Osteocyte (in vitro differentiated cells): ENCODE measurements around the gene KRT82. TPM values are rescaled to one million over a fixed set of nuclear protein-coding genes. Genes with fewer than 3 reads are reported as not detected.

Experiments used
- DNase-seq: peaks from one replicate; pipeline ENCODE4 v3.0.0; 2021; ENCODE audit warnings: mixed read lengths; ENCODE audit not compliant: unreplicated experiment; ENCODE audit errors: extremely low spot score
- H3K27ac Mint-ChIP-seq: one replicate; pipeline ENCODE4 v1.8.0; 2021; ENCODE audit warnings: mild to moderate bottlenecking, mixed read lengths; ENCODE audit not compliant: unreplicated experiment
- H3K27me3 Mint-ChIP-seq: one replicate; pipeline ENCODE4 v1.8.0; 2021; ENCODE audit warnings: mixed read lengths; ENCODE audit not compliant: unreplicated experiment
- H3K36me3 Mint-ChIP-seq: one replicate; pipeline ENCODE4 v1.8.0; 2021; ENCODE audit warnings: mixed read lengths; ENCODE audit not compliant: unreplicated experiment
- H3K4me1 Mint-ChIP-seq: one replicate; pipeline ENCODE4 v1.8.0; 2021; ENCODE audit warnings: mixed read lengths; ENCODE audit not compliant: unreplicated experiment
- H3K4me3 Mint-ChIP-seq: one replicate; pipeline ENCODE4 v1.8.0; 2021; ENCODE audit warnings: mild to moderate bottlenecking, moderate library complexity, mixed read lengths; ENCODE audit not compliant: unreplicated experiment
- H3K9me3 Mint-ChIP-seq: one replicate; pipeline ENCODE4 v1.8.0; 2021; ENCODE audit warnings: mixed read lengths; ENCODE audit not compliant: unreplicated experiment
- total RNA-seq: library from RNA; stranded (reverse); gene quantifications from 2 replicates; pipeline ENCODE4 v1.2.1, GENCODE V29; 2021
- TF ChIP-seq, protein P1 (sequence below): fragments of 200-600 bp; sonication (generic); IDR thresholded peaks from 2 replicates; pipeline ENCODE4 v1.5.0; 2021; ENCODE audit warnings: antibody characterized with exemption, mild to moderate bottlenecking, moderate library complexity

The KRT82 gene
- total RNA-seq, 1 donor from 2014 or later = not detected

GRCh38 chr12:52434081-52434733, 28.1 kb upstream of the KRT82 start, which contains the start of gene KRT75:
Gene KRT75, minus strand, starts transcription at chr12:52434371. Its CDS starts 67 bp downstream, at chr12:52434304.
- Mint-ChIP-seq H3K27ac (no peak within 1 kb of the TSS), H3K4me1 (no peaks in the 10 kb centered on the region), H3K4me3 (no peak within 1 kb of the TSS), H3K9me3 (no peaks in the 10 kb centered on the region), H3K27me3 (peaks cover 48% of the 10 kb centered on the region), H3K36me3 (no peaks in the 10 kb centered on the region)
- TF ChIP-seq, protein P1, sequence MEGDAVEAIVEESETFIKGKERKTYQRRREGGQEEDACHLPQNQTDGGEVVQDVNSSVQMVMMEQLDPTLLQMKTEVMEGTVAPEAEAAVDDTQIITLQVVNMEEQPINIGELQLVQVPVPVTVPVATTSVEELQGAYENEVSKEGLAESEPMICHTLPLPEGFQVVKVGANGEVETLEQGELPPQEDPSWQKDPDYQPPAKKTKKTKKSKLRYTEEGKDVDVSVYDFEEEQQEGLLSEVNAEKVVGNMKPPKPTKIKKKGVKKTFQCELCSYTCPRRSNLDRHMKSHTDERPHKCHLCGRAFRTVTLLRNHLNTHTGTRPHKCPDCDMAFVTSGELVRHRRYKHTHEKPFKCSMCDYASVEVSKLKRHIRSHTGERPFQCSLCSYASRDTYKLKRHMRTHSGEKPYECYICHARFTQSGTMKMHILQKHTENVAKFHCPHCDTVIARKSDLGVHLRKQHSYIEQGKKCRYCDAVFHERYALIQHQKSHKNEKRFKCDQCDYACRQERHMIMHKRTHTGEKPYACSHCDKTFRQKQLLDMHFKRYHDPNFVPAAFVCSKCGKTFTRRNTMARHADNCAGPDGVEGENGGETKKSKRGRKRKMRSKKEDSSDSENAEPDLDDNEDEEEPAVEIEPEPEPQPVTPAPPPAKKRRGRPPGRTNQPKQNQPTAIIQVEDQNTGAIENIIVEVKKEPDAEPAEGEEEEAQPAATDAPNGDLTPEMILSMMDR = no peak
- no peak for DNase-seq

- Mint-ChIP-seq H3K9me3 (no peaks in the 10 kb centered on the region), H3K27ac (no peak overlapping the region)
Observed at GRCh38 chr12:52433501-52434080, 27.5 kb upstream of the KRT82 start.

GRCh38 chr12:52432559-52433207, 26.5 kb upstream of the KRT82 start:
- H3K27ac Mint-ChIP-seq = no peak overlapping the region
- TF ChIP-seq, protein P1 = no peak
- peaks cover 58% of the 10 kb centered on the region for H3K27me3 Mint-ChIP-seq
- no peaks in the 10 kb centered on the region for H3K36me3 Mint-ChIP-seq
- no peaks in the 10 kb centered on the region for H3K4me1 Mint-ChIP-seq
- H3K9me3 Mint-ChIP-seq = no peaks in the 10 kb centered on the region
- no peak overlapping the region for H3K4me3 Mint-ChIP-seq
- DNase-seq = no peak

More at GRCh38 chr12:52433501-52434080, 27.5 kb upstream of the KRT82 start:
- TF ChIP-seq, protein P1 = no peak
- Mint-ChIP-seq H3K4me1 (no peaks in the 10 kb centered on the region), H3K4me3 (no peak overlapping the region), H3K36me3 (no peaks in the 10 kb centered on the region), H3K27me3 (peaks cover 54% of the 10 kb centered on the region)
- no peak for DNase-seq

DNA sequence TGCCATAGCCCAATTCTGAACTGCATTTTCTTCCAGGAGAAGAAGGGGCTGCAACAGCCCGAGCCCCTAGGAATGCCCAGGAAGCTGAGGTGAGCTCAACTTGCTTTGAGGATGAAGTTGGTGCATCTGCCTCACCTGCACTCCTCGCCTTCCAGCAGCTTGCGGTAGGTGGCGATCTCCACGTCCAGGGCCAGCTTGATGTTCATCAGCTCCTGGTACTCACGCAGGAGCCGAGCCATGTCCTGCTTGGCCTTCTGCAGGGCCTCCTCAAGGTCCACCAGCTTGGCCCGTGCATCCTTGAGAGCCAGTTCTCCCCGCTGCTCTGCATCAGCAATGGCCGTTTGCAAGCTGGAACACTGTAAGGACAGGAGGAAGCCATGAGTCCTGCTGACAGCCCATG, 22.0 kb upstream of the KRT82 start:
- no peaks in the 10 kb centered on the region for H3K36me3 Mint-ChIP-seq
- TF ChIP-seq, protein P1 = no peak

GRCh38 chr12:52427083-52427482, 20.9 kb upstream of the KRT82 start:
- no peak overlapping the region for H3K27ac Mint-ChIP-seq
- peaks cover 71% of the 10 kb centered on the region for H3K27me3 Mint-ChIP-seq

More for the DNA sequence above, 22.0 kb upstream of the KRT82 start:
- Mint-ChIP-seq H3K4me1 (no peaks in the 10 kb centered on the region), H3K27ac (no peak overlapping the region), H3K27me3 (peaks cover 71% of the 10 kb centered on the region), H3K4me3 (no peak overlapping the region), H3K9me3 (no peaks in the 10 kb centered on the region)
- no peak for DNase-seq

More at GRCh38 chr12:52427083-52427482, 20.9 kb upstream of the KRT82 start:
- no peak for DNase-seq
- Mint-ChIP-seq H3K4me3 (no peak overlapping the region), H3K36me3 (no peaks in the 10 kb centered on the region), H3K9me3 (no peaks in the 10 kb centered on the region), H3K4me1 (no peaks in the 10 kb centered on the region)
- TF ChIP-seq, protein P1 = no peak
